Activated CD4-positive, alpha-beta T cell treated with anti-CD3 and anti-CD28 coated beads, Interleukin-2, amount 50 U/mL, for 48 hours (primary cell): Measurements from ENCODE around the gene CCDC122.
A peak's percentile ranks its signal among the peaks of the same experiment; 100 is the strongest.

ENCODE experiments used
- DNase-seq, 2 experiments: peaks; one replicate each; pipeline ENCODE4 v3.0.0-alpha.2; 2020

The CCDC122 gene

GRCh38 chr13:43878892-43879754 is at the start of gene CCDC122:
Gene CCDC122, minus strand, starts transcription at chr13:43879740. Its CDS starts 10,364 bp downstream, at chr13:43869376.
- peak; percentile 76 to 80 for DNase-seq

DNA sequence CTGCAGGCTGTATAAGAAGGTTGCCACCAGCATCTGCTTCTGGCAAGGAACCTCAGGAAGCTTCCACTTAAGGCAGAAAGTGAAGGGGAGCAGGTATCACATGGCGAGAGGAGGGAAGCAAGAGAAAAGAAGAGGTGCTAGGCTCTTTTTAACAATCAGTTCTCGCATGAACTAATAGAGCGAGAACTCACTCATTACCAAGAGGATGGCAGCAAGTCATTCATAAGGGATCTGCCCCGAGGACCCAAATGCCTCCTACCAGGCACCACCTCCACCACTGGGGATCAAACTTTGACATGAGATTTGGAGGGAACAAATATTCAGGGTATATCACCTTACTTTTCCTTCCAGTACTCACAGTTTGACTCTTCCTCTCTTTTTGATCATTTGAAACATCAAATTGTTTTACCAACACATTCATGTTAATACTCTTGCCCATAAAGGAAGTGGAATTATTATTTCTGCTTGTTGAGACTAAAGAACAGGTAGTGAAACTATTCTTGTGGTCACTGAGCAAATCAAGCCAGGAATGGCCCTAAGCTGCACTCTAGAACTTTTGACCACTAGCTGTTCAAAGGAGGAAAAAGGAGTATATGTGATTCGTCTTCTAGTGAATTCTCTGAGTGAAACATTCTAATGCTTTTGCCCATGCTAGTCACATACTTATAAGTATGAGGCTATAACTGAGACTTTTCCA is 45.2 kb upstream of the CCDC122 start:
- no peak for DNase-seq

GRCh38 chr13:43920965-43921674 is 41.6 kb upstream of the CCDC122 start:
- no peak for DNase-seq

DNA sequence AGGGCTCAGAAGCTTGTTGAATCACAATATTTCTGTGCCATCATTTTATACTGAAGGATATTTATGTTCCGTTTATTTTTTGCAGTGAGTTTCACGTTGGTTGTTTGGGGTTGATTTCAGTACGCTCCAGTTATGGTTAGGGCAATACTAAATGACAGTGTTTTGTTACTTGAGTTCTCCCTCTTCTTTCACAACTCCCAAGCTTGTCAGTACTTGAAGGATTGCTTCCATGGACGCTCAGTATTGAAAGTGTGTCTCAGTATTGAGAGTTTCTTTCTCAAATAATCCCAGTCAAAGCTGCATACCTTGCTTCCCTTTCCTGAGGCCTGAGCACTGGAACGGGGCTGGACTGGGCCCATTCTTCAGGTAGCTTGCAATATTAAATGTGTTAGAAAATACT is 39.1 kb upstream of the CCDC122 start:
- DNase-seq, result no peak

GRCh38 chr13:43916828-43917227 is 37.3 kb upstream of the CCDC122 start:
- DNase-seq, result no peak

DNA sequence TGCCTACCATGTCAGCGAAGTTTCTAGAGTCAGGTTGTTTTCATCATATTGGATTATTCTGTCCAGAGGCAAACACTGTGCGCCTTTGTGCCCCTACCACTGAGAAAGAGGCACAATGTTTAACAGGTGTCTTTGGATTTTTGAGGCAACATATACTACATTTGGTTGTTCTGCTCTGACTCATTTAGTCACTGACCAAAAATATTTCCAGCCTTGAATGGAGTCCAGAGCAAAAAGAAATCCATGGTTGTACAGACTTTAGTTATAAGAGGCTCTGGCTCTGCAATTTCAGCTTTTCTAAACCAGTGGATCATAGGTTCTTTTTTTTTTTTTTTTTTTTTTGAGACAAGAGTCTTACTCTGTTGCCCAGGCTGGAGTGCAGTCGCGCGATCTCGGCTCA is 35.9 kb upstream of the CCDC122 start:
- DNase-seq, result no peak

DNA sequence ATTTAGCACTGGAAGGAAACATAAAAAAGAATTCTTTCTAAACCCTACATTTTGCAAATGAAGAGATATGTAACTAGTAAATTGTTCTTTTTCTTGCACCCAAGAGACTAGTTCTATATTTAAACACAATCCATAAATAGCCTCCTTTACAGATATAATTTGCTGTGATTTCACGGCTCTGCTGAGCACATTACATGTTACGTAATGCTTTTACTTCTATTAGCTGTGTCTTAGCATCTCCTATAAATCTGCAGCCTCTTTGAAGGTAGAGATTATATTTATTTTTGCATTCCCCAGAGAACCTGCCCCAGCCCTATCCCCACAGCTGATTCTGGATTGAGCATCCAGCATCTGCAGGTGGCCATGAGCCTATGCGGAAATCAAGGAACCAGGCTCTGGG is 32.3 kb upstream of the CCDC122 start:
- no peak for DNase-seq

GRCh38 chr13:43911278-43911677 is 31.7 kb upstream of the CCDC122 start:
- DNase-seq, result no peak

- DNase-seq, result no peak
Measured at GRCh38 chr13:43910856-43911255, 31.3 kb upstream of the CCDC122 start.

DNA sequence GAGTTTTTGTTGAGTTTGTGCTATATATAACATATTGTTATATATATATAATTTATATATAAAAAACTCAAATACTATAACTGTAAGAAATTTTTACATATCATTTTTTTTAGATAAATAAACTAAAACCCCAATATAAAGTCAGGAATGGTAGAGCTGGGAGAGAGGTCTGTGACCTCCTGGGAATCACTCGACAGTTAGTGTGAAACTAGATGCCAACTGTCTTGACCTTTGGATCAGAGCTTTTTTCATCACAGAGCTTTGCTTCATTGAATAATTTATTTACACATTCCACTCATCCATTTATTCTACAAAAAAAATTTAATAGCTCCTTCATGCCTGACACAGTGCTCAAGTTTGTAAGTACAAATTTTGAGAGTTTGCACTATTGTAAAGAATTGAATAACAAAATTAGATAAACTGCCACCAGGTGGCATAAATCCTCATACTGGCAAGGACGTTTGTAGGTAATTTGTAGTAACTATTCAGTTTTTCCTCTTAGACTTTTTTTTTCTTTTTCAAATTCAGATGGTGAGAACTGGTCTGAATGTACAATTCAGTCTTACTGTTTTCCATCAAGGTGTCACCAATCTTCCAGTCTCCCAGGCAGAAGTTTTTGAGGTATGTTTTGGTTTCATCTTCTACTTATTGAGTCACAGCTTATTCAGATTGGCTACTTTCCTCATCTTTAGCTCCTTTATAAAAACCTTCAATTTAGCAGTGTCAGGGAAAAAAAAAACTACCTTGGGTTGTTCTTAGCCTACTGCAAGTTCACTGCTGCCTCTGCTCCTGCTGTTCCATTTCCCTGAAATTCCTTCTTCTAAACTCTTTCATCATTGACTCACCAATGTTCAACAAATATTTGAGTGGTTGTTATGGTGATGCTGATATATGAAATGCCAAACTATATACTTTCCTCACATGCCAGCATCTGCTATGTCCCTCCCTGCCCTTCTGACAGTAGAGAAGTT is 28.9 kb upstream of the CCDC122 start:
- DNase-seq, result no peak

DNA sequence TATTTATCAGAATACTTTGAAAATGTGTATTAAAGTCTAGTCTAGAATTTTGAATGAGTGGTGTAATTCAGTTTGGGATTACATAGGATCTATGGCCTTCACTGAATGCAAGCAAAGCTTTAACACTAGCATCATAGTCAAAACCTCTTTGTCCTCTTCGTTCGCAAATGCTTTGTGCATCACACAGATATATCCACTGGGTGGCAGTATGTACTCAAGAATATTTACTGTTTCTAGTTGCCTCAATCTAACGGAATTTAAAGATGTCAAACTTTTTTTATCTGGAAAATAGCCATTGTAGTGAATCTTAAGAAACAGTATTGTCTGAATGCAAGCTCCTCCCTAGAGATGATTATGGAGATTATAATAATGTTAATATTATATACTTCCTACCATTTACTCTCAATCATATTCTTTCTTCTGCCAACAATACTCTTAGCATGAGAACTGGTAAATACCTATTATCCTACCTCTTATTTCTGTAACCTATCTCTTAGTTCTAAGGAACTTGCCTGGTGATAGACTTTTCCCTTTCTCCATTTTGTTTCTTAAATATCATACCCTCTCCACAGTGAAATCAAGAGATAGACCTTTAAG is 26.0 kb upstream of the CCDC122 start:
- DNase-seq, result peak in 1 of 2 experiments; percentile 5

- DNase-seq, result no peak
Measured at GRCh38 chr13:43895940-43896339, 16.4 kb upstream of the CCDC122 start.

DNA sequence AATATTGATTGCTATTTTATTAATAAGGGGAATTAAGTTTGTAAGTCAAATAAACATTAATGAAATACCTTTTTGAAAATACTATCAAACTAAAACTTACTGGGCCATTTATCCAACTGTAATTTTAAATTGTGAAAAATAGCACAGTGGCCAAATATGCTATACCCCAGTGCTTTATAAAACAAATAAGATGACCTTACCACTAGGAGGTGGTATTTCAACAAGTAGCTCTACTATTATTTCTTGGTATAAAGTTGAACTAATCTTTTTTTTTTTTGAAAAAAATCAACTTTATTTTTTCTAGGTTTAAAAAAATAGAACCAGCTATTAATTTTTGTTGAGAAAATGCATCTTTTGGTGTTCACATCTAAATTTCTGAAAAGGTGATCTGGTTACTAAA is 14.9 kb upstream of the CCDC122 start:
- no peak for DNase-seq

- DNase-seq, result no peak
Measured at GRCh38 chr13:43884222-43884621, 4.7 kb upstream of the CCDC122 start.

DNA sequence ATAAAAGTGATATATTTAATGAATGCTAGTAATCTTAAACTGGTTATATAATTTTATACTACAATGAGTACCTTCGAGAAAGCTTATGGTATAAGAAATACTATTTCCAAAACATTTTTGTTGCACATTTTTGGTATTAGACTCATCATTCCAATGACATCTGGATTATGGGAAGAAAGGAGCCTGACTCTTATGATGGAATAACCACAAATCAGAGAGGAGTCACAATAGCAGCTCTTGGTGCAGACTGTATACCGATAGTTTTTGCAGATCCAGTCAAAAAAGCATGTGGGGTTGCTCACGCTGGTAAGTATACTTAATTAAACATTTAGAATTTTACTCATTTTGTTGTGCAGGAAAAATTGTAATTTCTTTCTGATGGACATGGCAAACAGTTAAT is 4.1 kb upstream of the CCDC122 start:
- DNase-seq, result no peak

- DNase-seq, result no peak
Measured at GRCh38 chr13:43881580-43881979, 2.0 kb upstream of the CCDC122 start.

DNA sequence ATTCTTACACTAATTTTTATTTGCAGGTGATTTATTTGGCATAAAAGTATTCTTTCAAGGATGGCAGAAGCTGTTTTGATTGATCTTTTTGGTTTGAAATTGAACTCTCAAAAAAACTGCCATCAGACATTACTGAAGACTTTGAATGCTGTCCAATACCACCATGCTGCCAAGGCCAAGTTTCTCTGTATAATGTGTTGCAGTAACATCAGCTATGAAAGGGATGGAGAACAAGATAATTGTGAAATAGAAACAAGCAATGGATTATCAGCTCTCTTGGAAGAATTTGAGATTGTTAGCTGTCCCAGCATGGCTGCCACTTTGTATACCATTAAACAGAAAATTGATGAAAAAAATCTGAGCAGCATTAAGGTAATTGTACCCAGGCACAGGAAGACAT is 1.4 kb upstream of the CCDC122 start:
- DNase-seq, result no peak

GRCh38 chr13:43880214-43880855 is 795 bp upstream of the CCDC122 start:
- no peak for DNase-seq

DNA sequence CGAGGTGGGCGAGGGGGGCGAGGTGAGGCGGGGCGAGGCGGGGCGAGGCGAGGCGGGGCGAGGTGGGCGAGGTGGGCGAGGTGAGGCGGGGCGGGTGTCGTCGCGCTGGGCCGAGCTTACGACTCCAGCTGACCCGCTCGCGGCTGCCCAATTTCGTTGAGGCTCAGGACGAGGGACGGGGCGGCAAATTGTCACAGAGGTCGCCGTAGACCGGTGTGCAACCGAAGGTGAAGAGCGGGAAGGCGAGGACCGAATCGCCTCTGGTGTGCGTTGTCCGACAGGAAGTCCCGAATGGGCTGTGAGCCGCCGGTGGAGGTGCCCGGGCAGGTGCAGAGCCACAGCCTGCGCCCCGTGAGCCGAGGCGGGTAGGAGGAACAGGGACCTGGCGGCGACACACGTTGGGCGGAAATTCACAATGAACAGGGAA is 228 bp upstream of the CCDC122 start, which contains the start of gene LACC1:
LACC1 (plus strand) TSS at position 150 of the 427 bp plus-strand sequence. CDS start 1,082 bp downstream, outside the sequence.
- peak in 1 of 2 experiments; percentile 33 for DNase-seq

DNA sequence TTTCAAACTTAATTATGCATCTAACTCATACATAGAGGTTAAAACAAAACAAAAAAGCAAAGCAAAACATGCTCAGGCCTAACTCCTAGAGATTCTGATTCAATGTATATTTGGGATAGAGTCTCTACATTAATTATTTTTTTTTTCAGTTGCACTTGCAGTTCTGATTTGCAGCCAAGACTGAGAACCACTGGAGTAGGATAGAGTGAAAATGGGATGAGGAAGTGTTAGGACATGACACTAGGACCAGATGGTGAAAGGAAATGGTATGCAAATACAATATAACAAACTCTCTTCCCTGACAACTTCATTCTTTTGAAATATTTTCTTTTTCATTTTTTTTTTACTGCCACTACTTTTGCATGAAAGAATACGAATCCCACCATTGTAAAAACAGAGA is 1.8 kb downstream of the CCDC122 start:
- DNase-seq, result no peak

DNA sequence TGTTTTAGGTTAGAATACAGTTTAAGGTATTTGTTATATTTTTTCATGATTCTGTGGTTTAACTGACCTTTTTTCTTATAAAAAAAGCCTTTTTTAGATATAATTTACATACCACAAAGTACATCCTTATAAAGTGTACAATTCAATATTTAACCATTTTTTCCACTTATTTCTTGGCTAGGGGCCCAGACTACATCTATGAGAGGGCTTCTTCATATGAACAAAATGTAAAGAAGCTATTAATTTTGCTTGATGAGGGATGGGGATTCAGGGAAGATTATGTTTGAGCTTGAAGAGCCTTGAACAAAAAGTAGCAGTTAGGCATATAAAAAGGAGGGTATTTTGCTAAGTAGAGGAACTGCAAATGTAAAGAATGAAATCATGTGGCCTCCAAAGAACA is 2.2 kb downstream of the CCDC122 start:
- no peak for DNase-seq
